ENCODE results near the gene NCF4. TPM values are rescaled to one million over a fixed set of nuclear protein-coding genes. Genes with fewer than 3 reads are reported as not detected.

The NCF4 gene
- polyA plus RNA-seq, 2 of the 4 experiments (the other 2 are of a cell fraction), result not detected

DNA sequence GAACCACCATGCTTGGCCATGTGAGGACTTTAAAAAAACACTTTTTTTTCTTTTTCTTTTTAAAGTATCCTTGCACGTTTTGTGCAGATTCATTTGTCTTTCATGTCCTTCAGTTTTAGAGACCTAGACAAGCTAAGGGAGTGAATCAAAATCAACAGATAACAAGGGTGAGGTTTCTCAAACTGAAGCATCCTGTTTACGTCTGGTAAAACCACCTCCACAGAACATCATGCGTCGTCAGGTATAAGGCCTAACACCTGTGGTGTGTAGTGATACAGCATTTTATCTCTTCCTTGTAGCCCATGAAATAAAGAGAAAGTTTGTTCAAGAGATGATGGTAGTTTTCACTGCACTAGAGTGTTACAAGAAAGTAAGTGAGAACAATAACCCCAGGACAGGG, 26.4 kb downstream of the NCF4 start:
- H3K9me3 ChIP-seq, result peaks cover under 1% of the 10 kb centered on the region; the same call in 1 of the 3 replicates
- no peak overlapping the region for H3K4me2 ChIP-seq
- DNase-seq (ENCODE audit: low read depth in 1 of 2, low spot score in 1 of 2) (no peak), ATAC-seq (no peak), FAIRE-seq (no peak)
- TF ChIP-seq JUN (IDR thresholded peaks at IDR 0.05) (no peak), FOSL2 (IDR thresholded peaks at IDR 0.05) (no peak), FOSL2 (CRISPR knock-in tag; IDR thresholded peaks at IDR 0.05) (no peak), KDM5A (IDR thresholded peaks at IDR 0.05) (no peak), CBX8 (IDR thresholded peaks at IDR 0.05) (no peak), SREBF2 (IDR thresholded peaks at IDR 0.05) (no peak), ATOH8 (CRISPR knock-in tag; IDR thresholded peaks at IDR 0.05; ENCODE audit: low read depth) (no peak), SMC3 (IDR thresholded peaks at IDR 0.05) (no peak), NR3C1 (IDR thresholded peaks at IDR 0.05) (no peak), BCL3 (IDR thresholded peaks at IDR 0.05) (no peak), NFE2L2 (conservative IDR thresholded peaks at IDR 0.05; ENCODE audit: low read length) (no peak), JUNB (IDR thresholded peaks at IDR 0.05) (no peak), E2F6 (IDR thresholded peaks at IDR 0.05; ENCODE audit: borderline replicate concordance, low read depth) (no peak), POLR2AphosphoS2 (conservative IDR thresholded peaks at IDR 0.05; ENCODE audit: low read length) (no peak), ZC3H11A (IDR thresholded peaks at IDR 0.05) (no peak), EHMT2 (IDR thresholded peaks at IDR 0.05; ENCODE audit: low read depth) (no peak), ESRRA (IDR thresholded peaks at IDR 0.05; ENCODE audit: borderline replicate concordance, low read length) (no peak), TP53 (CRISPR knock-in tag; IDR thresholded peaks at IDR 0.05) (no peak), MYC (IDR thresholded peaks at IDR 0.05; ENCODE audit: borderline replicate concordance, low read length) (no peak), HEYL (CRISPR knock-in tag; IDR thresholded peaks at IDR 0.05) (no peak)
- ChIA-PET POLR2A (no interaction called here), CTCF (no interaction called here)
- no peak overlapping the region for H3K4me3 ChIP-seq
- no peak overlapping the region for H3K27ac ChIP-seq
- WGBS (ENCODE audit: missing lambda C conversion rate), result 77% methylated on average over 4 of the region's 4 CpGs
- peaks cover 11% of the 10 kb centered on the region; the same call in 2 of the 3 replicates for H3K4me1 ChIP-seq

- Histone ChIP-seq H3K4me2 (no peak overlapping the region), H3K27ac (no peak overlapping the region), H3K4me3 (no peak overlapping the region), H3K9me3 (no peaks in the 10 kb centered on the region), H3K4me1 (no peaks in the 10 kb centered on the region)
- CTCF ChIA-PET, result interaction anchor here (0.5 to 1.7 kb wide), 4 partner anchors 36 to 87 kb away, joined by 3 to 6 read pairs (median 3); no protein-coding TSS in a partner anchor
- FAIRE-seq (no peak), ATAC-seq (no peak), DNase-seq (ENCODE audit: low read depth in 1 of 2, low spot score in 1 of 2) (no peak)
- 26% methylated on average over 1 of the region's 1 CpG for WGBS (ENCODE audit: missing lambda C conversion rate)
- no peak for TF ChIP-seq USF2 (IDR thresholded peaks at IDR 0.05)
- TF ChIP-seq ZC3H11A (IDR thresholded peaks at IDR 0.05), result no peak
- no peak for TF ChIP-seq JUNB (IDR thresholded peaks at IDR 0.05)
- TF ChIP-seq HOXB5 (CRISPR knock-in tag; IDR thresholded peaks at IDR 0.05), result no peak
- TF ChIP-seq, protein P1, sequence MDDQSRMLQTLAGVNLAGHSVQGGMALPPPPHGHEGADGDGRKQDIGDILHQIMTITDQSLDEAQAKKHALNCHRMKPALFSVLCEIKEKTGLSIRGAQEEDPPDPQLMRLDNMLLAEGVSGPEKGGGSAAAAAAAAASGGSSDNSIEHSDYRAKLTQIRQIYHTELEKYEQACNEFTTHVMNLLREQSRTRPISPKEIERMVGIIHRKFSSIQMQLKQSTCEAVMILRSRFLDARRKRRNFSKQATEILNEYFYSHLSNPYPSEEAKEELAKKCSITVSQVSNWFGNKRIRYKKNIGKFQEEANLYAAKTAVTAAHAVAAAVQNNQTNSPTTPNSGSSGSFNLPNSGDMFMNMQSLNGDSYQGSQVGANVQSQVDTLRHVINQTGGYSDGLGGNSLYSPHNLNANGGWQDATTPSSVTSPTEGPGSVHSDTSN (IDR thresholded peaks at IDR 0.05), result no peak
- no peak for TF ChIP-seq RFX5 (IDR thresholded peaks at IDR 0.05)
- TF ChIP-seq HES2 (IDR thresholded peaks at IDR 0.05), result no peak
- no peak for TF ChIP-seq FOXS1 (CRISPR knock-in tag; IDR thresholded peaks at IDR 0.05)
- TF ChIP-seq CBX8 (IDR thresholded peaks at IDR 0.05), result no peak
- TF ChIP-seq MYC (IDR thresholded peaks at IDR 0.05; ENCODE audit: borderline replicate concordance, low read length), result no peak
- TF ChIP-seq SREBF2 (IDR thresholded peaks at IDR 0.05), result no peak
- no peak for TF ChIP-seq ESRRA (IDR thresholded peaks at IDR 0.05; ENCODE audit: borderline replicate concordance, low read length)
- POLR2A ChIA-PET, result no interaction called here
Measured at GRCh38 chr22:36891646-36892045, 30.8 kb downstream of the NCF4 start.
